Measurements from ENCODE around the gene GTPBP3. TPM values are rescaled to one million over a fixed set of nuclear protein-coding genes. Genes with fewer than 3 reads are reported as not detected.

Gene GTPBP3
- total and polyA plus RNA-seq, 9 of the 15 experiments (the other 6 are each of a cell fraction or from before 2014, with no cell fraction given) = 4.9 to 124 (median 22.6) TPM

GRCh38 chr19:17333611-17334413 is 3.5 kb upstream of the GTPBP3 start (continued):
- 0 out of 2 replicates have a peak, but pooled peaks have one; percentile 40 for TF ChIP-seq HBP1 (CRISPR knock-in tag; IDR thresholded peaks at IDR 0.05)
- peak in 1 of 3 experiments; percentile 44 for TF ChIP-seq YY1 (IDR thresholded peaks at IDR 0.05; ENCODE audit: borderline replicate concordance in 1 of 3, control insufficient read depth in 1 of 3, extremely low read depth in 1 of 3, insufficient read depth in 3 of 3, insufficient read length in 1 of 3, insufficient replicate concordance in 2 of 3, low read depth in 1 of 3, low read length in 2 of 3)
- TF ChIP-seq STAT5B (CRISPR knock-in tag; IDR thresholded peaks at IDR 0.05) = no peak
- peak; percentile 65 for TF ChIP-seq TAF1 (IDR thresholded peaks at IDR 0.05; ENCODE audit: control insufficient read depth, extremely low read depth, insufficient read depth, low read length, severe bottlenecking)
- peak; percentile 100 for TF ChIP-seq ESRRA (IDR thresholded peaks at IDR 0.05; ENCODE audit: borderline replicate concordance, low read depth)
- 0 out of 2 replicates have a peak, but pooled peaks have one; percentile 35 for TF ChIP-seq ZSCAN29 (IDR thresholded peaks at IDR 0.05)
- peak in 2 of 3 experiments; percentile 26 to 33; a peak in 3 of 6 replicates for TF ChIP-seq CTCF (IDR thresholded peaks at IDR 0.05 in 2 of 3, conservative IDR thresholded peaks at IDR 0.05 in 1 of 3; ENCODE audit: insufficient read depth in 2 of 3, low read depth in 1 of 3, low read length in 3 of 3)
- peak; percentile 4 for TF ChIP-seq RB1 (IDR thresholded peaks at IDR 0.05; ENCODE audit: low read depth)
- TF ChIP-seq DPF2 (IDR thresholded peaks at IDR 0.05) = peak; percentile 82
- no peak for TF ChIP-seq TFAM (CRISPR knock-in tag; conservative IDR thresholded peaks at IDR 0.05)
- TF ChIP-seq ZNF586 (CRISPR knock-in tag; conservative IDR thresholded peaks at IDR 0.05) = 0 out of 2 replicates have a peak, but pooled peaks have one; percentile 9
- peak in 1 of 2 experiments; percentile 25; a peak in 1 of 4 replicates for TF ChIP-seq UBTF (IDR thresholded peaks at IDR 0.05; ENCODE audit: borderline replicate concordance in 1 of 2, low read depth in 2 of 2, low read length in 2 of 2)
- TF ChIP-seq BHLHE40 (IDR thresholded peaks at IDR 0.05; ENCODE audit: low read length) = peak; percentile 46; the same call in 1 of the 2 replicates
- no peak; the same call in 1 of the 2 replicates for TF ChIP-seq JUN (IDR thresholded peaks at IDR 0.05; ENCODE audit: borderline replicate concordance, low read depth, low read length)
- TF ChIP-seq JUN (CRISPR knock-in tag; IDR thresholded peaks at IDR 0.05; ENCODE audit: borderline replicate concordance) = peak; percentile 73; the same call in 1 of the 2 replicates
- peak; percentile 32 for TF ChIP-seq TOE1 (IDR thresholded peaks at IDR 0.05; ENCODE audit: borderline replicate concordance)
- TF ChIP-seq TOE1 (CRISPR knock-in tag; IDR thresholded peaks at IDR 0.05; ENCODE audit: borderline replicate concordance, low read depth) = no peak
